ENCODE measurements around the gene STXBP6.

Gene STXBP6

DNA sequence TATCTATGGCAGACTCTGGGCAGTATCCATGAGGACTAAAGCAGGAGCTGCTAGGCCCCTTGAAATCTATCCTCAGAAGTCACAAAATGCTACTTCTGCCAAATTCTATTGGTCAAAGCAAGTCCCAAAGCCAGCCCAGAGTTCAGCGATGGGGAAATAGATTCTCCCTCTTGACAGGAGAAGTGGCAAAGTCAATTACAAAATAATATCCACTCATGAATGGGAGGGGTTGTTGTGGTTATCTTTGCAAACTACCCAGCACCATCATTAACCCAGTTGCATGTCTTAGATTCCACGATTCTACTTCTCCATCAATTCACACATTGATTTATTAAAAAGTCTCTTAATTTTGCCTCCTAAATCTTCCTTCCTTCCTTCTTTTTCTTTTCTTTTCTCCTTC lies 30.7 kb upstream of the STXBP6 start:
- H3K9me3 ChIP-seq (ENCODE audit: control insufficient read depth in 1 of 2, low read length in 2 of 2), result no peaks in the 10 kb centered on the region
- no peak overlapping the region for H3K27ac ChIP-seq (ENCODE audit: low read length)
- no peaks in the 10 kb centered on the region for H3K27me3 ChIP-seq (ENCODE audit: low read depth, low read length)
- H3K4me3 ChIP-seq (ENCODE audit: low read depth in 1 of 2, low read length in 2 of 2), result no peak overlapping the region
- no peaks in the 10 kb centered on the region for H3K4me1 ChIP-seq (ENCODE audit: control insufficient read depth in 1 of 2, insufficient read depth in 2 of 2, low read length in 2 of 2)
- no peaks in the 10 kb centered on the region for H3K36me3 ChIP-seq (ENCODE audit: control insufficient read depth in 1 of 2, insufficient read depth in 2 of 2, low read length in 2 of 2)

DNA sequence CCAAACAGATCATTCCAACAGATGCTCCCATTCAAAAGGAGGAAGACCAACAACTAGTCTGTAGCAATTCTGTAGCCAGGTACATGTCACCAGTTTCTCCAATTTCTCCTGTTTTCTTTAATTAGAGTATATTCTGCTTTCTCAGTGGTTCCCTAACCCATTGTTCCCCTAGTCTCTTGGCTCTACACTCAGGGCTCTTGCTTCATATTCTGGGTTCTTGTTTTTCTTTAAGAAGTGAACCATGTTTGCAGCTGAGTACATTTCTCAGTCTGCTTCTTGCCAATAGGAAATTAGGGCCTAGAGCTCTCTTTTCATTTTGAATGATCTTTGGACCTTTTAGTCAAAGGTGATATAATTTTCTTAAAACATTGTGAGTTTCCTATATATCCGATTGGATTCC lies 29.4 kb upstream of the STXBP6 start:
- Histone ChIP-seq H3K9me3 (ENCODE audit: control insufficient read depth in 1 of 2, low read length in 2 of 2) (no peaks in the 10 kb centered on the region), H3K4me1 (ENCODE audit: control insufficient read depth in 1 of 2, insufficient read depth in 2 of 2, low read length in 2 of 2) (no peaks in the 10 kb centered on the region), H3K36me3 (ENCODE audit: control insufficient read depth in 1 of 2, insufficient read depth in 2 of 2, low read length in 2 of 2) (no peaks in the 10 kb centered on the region), H3K27me3 (ENCODE audit: low read depth, low read length) (no peaks in the 10 kb centered on the region), H3K27ac (ENCODE audit: low read length) (no peak overlapping the region), H3K4me3 (ENCODE audit: low read depth in 1 of 2, low read length in 2 of 2) (no peak overlapping the region)

DNA sequence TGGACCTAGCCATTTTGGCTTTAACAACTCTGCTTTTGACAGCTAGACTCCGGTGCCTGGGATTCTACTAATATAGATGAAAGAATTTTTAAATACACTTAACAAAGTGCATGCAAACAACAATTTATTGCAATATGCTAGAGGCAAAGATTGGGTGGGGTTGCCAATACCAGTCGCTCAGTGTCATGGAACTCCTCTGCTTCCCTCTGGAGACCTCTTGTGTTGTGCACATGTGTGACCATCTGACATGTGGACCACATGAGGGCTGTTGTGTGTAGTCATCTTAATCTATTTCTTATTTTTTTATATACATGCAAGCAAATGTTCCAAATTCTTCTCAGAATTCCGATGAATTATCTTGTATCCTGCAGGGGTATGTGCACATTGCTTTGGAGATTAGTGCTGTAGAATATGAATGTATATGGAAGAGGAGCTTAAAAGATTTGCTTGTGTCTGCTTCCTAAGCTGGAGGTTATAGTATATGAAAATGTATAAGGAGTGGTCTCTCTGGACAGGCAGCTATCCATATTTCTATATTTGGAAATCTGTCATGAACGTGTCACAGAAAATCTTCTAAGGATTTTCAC lies 24.2 kb upstream of the STXBP6 start:
- Histone ChIP-seq H3K27ac (ENCODE audit: low read length) (no peak overlapping the region), H3K27me3 (ENCODE audit: low read depth, low read length) (no peaks in the 10 kb centered on the region), H3K4me1 (ENCODE audit: control insufficient read depth in 1 of 2, insufficient read depth in 2 of 2, low read length in 2 of 2) (no peaks in the 10 kb centered on the region), H3K36me3 (ENCODE audit: control insufficient read depth in 1 of 2, insufficient read depth in 2 of 2, low read length in 2 of 2) (no peaks in the 10 kb centered on the region), H3K4me3 (ENCODE audit: low read depth in 1 of 2, low read length in 2 of 2) (no peak overlapping the region), H3K9me3 (ENCODE audit: control insufficient read depth in 1 of 2, low read length in 2 of 2) (no peaks in the 10 kb centered on the region)

- H3K4me1 ChIP-seq (ENCODE audit: control insufficient read depth in 1 of 2, insufficient read depth in 2 of 2, low read length in 2 of 2), result no peaks in the 10 kb centered on the region
- H3K27ac ChIP-seq (ENCODE audit: low read length), result no peak overlapping the region
- H3K4me3 ChIP-seq (ENCODE audit: low read depth in 1 of 2, low read length in 2 of 2), result no peak overlapping the region
- H3K27me3 ChIP-seq (ENCODE audit: low read depth, low read length), result no peaks in the 10 kb centered on the region
- no peaks in the 10 kb centered on the region for H3K9me3 ChIP-seq (ENCODE audit: control insufficient read depth in 1 of 2, low read length in 2 of 2)
- no peaks in the 10 kb centered on the region for H3K36me3 ChIP-seq (ENCODE audit: control insufficient read depth in 1 of 2, insufficient read depth in 2 of 2, low read length in 2 of 2)
These were observed 19.9 kb upstream of the STXBP6 start for GRCh38 chr14:25069879-25070278.

DNA sequence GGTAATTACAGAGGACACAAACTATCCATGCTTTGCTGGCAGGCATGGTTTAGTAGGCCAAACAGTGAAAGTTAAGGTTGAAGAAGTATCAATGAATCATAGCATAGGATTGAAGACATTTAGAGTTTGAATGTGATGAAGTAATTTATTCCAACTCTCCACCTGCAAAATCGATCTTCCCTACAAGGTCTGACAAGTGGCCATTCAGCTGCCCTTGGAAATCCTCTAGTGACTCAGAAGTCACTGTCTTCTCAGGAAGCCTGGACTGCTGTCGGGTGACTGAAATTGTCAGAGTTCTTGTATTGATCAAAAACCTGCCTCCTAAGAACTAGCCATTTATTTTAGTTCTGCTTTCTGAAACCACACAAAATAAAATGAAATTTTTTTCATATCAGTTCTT lies 17.7 kb upstream of the STXBP6 start:
- Histone ChIP-seq H3K36me3 (ENCODE audit: control insufficient read depth in 1 of 2, insufficient read depth in 2 of 2, low read length in 2 of 2) (no peaks in the 10 kb centered on the region), H3K4me3 (ENCODE audit: low read depth in 1 of 2, low read length in 2 of 2) (no peak overlapping the region), H3K4me1 (ENCODE audit: control insufficient read depth in 1 of 2, insufficient read depth in 2 of 2, low read length in 2 of 2) (no peaks in the 10 kb centered on the region), H3K9me3 (ENCODE audit: control insufficient read depth in 1 of 2, low read length in 2 of 2) (no peaks in the 10 kb centered on the region), H3K27me3 (ENCODE audit: low read depth, low read length) (no peaks in the 10 kb centered on the region), H3K27ac (ENCODE audit: low read length) (no peak overlapping the region)

- Histone ChIP-seq H3K27me3 (ENCODE audit: low read depth, low read length) (no peaks in the 10 kb centered on the region), H3K36me3 (ENCODE audit: control insufficient read depth in 1 of 2, insufficient read depth in 2 of 2, low read length in 2 of 2) (no peaks in the 10 kb centered on the region)
These were observed 12.0 kb upstream of the STXBP6 start for GRCh38 chr14:25062022-25062321.

DNA sequence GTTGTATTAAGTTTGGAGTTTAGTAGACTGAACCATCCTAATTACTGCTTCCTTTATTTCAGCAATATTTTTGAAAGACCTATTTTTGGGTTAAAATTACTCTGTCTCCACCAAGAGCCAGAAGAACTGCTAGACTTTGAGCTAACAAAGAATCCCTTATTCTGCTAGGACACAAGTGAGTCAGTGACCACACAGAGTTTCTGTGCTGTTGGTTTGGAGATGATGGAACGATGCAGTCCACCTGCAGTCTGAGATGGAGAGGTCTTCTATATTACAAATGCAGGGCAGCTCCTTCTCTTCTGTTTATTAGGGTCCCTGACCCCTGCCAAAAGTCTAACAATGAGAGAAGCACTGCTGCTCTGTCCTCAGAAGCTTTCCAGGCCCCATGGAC lies 6.7 kb upstream of the STXBP6 start:
- H3K27ac ChIP-seq (ENCODE audit: low read length), result no peak overlapping the region
- H3K36me3 ChIP-seq (ENCODE audit: control insufficient read depth in 1 of 2, insufficient read depth in 2 of 2, low read length in 2 of 2), result no peaks in the 10 kb centered on the region
- no peaks in the 10 kb centered on the region for H3K27me3 ChIP-seq (ENCODE audit: low read depth, low read length)
- H3K4me3 ChIP-seq (ENCODE audit: low read depth in 1 of 2, low read length in 2 of 2), result no peak overlapping the region
- H3K4me1 ChIP-seq (ENCODE audit: control insufficient read depth in 1 of 2, insufficient read depth in 2 of 2, low read length in 2 of 2), result no peaks in the 10 kb centered on the region
- no peaks in the 10 kb centered on the region for H3K9me3 ChIP-seq (ENCODE audit: control insufficient read depth in 1 of 2, low read length in 2 of 2)

More at GRCh38 chr14:25062022-25062321, 12.0 kb upstream of the STXBP6 start:
- Histone ChIP-seq H3K9me3 (ENCODE audit: control insufficient read depth in 1 of 2, low read length in 2 of 2) (no peaks in the 10 kb centered on the region), H3K27ac (ENCODE audit: low read length) (no peak overlapping the region), H3K4me1 (ENCODE audit: control insufficient read depth in 1 of 2, insufficient read depth in 2 of 2, low read length in 2 of 2) (no peaks in the 10 kb centered on the region), H3K4me3 (ENCODE audit: low read depth in 1 of 2, low read length in 2 of 2) (no peak overlapping the region)

DNA sequence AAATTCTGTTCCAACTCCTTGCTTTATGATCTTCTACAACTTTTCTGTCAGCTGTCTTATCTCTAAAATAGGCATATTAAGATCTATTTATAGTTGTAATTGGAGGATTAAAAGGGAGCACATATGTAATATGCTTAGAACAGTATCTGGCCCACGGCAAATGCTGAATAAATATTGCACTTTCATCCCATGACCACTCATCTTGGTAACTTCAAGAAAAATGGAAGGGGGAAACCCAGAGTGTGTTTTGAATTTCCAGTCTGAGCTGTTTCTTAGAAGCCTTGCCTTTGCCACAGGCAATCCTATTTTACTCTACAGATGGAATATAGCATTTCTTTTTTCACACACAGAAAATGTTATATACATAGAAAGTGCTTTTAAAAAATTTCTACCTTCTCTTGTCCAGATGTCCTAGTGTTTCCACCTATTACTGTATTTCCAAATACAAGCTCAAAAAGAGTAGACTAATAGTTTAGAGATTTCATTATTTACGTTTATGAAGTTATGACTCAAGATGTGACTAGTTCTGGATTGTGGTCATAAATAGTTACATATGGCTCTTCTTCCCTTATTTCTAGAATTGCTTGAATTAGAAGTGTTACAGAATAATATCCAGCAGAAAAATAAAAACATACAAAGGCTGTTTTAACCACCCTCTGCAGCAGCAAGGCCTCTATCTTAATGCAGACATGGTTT lies 6.2 kb upstream of the STXBP6 start:
- no peaks in the 10 kb centered on the region for H3K4me1 ChIP-seq (ENCODE audit: control insufficient read depth in 1 of 2, insufficient read depth in 2 of 2, low read length in 2 of 2)
- H3K27ac ChIP-seq (ENCODE audit: low read length), result no peak overlapping the region
- H3K4me3 ChIP-seq (ENCODE audit: low read depth in 1 of 2, low read length in 2 of 2), result no peak overlapping the region
- H3K36me3 ChIP-seq (ENCODE audit: control insufficient read depth in 1 of 2, insufficient read depth in 2 of 2, low read length in 2 of 2), result no peaks in the 10 kb centered on the region
- H3K27me3 ChIP-seq (ENCODE audit: low read depth, low read length), result no peaks in the 10 kb centered on the region
- no peaks in the 10 kb centered on the region for H3K9me3 ChIP-seq (ENCODE audit: control insufficient read depth in 1 of 2, low read length in 2 of 2)

- Histone ChIP-seq H3K4me1 (ENCODE audit: control insufficient read depth in 1 of 2, insufficient read depth in 2 of 2, low read length in 2 of 2) (peaks cover 4% of the 10 kb centered on the region in 2 donors), H3K27me3 (ENCODE audit: low read depth, low read length) (no peaks in the 10 kb centered on the region), H3K4me3 (ENCODE audit: low read depth in 1 of 2, low read length in 2 of 2) (no peak overlapping the region), H3K36me3 (ENCODE audit: control insufficient read depth in 1 of 2, insufficient read depth in 2 of 2, low read length in 2 of 2) (no peaks in the 10 kb centered on the region), H3K9me3 (ENCODE audit: control insufficient read depth in 1 of 2, low read length in 2 of 2) (no peaks in the 10 kb centered on the region), H3K27ac (ENCODE audit: low read length) (no peak overlapping the region)
These were observed 5.1 kb upstream of the STXBP6 start for GRCh38 chr14:25055005-25055404.

DNA sequence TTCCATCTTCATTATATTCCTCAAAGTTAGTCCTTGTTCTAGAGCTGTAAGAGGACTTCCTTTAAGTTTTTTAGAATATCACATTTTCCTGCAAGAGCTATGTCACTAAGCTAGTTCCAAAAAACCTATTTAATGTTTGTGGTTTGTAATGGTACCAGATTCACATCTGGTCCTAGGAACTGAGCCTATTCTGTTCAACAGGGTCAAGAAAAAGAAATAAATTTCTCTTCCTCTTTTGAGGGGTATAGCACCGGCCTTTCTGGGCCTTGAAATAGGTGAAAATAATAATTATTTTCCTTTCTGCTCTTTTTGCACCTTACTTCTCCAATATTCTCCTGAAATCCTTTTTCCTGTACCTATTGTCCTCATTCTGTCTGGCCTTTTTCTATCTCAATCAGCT lies 3.6 kb upstream of the STXBP6 start:
- H3K27ac ChIP-seq (ENCODE audit: low read length), result no peak overlapping the region
- no peaks in the 10 kb centered on the region for H3K27me3 ChIP-seq (ENCODE audit: low read depth, low read length)
- no peaks in the 10 kb centered on the region for H3K36me3 ChIP-seq (ENCODE audit: control insufficient read depth in 1 of 2, insufficient read depth in 2 of 2, low read length in 2 of 2)
- H3K9me3 ChIP-seq (ENCODE audit: control insufficient read depth in 1 of 2, low read length in 2 of 2), result no peaks in the 10 kb centered on the region
- no peak overlapping the region for H3K4me3 ChIP-seq (ENCODE audit: low read depth in 1 of 2, low read length in 2 of 2)
- H3K4me1 ChIP-seq (ENCODE audit: control insufficient read depth in 1 of 2, insufficient read depth in 2 of 2, low read length in 2 of 2), result peaks cover 4 to 5% of the 10 kb centered on the region in 2 donors

- Histone ChIP-seq H3K27ac (ENCODE audit: low read length) (no peak overlapping the region), H3K36me3 (ENCODE audit: control insufficient read depth in 1 of 2, insufficient read depth in 2 of 2, low read length in 2 of 2) (no peaks in the 10 kb centered on the region), H3K27me3 (ENCODE audit: low read depth, low read length) (no peaks in the 10 kb centered on the region), H3K9me3 (ENCODE audit: control insufficient read depth in 1 of 2, low read length in 2 of 2) (no peaks in the 10 kb centered on the region), H3K4me1 (ENCODE audit: control insufficient read depth in 1 of 2, insufficient read depth in 2 of 2, low read length in 2 of 2) (peaks cover 4 to 11% of the 10 kb centered on the region in 2 donors), H3K4me3 (ENCODE audit: low read depth in 1 of 2, low read length in 2 of 2) (no peak overlapping the region)
These were observed 3.0 kb upstream of the STXBP6 start for GRCh38 chr14:25052921-25053320.

GRCh38 chr14:25052385-25052784 lies 2.4 kb upstream of the STXBP6 start:
- Histone ChIP-seq H3K9me3 (ENCODE audit: control insufficient read depth in 1 of 2, low read length in 2 of 2) (no peaks in the 10 kb centered on the region), H3K27me3 (ENCODE audit: low read depth, low read length) (no peaks in the 10 kb centered on the region), H3K27ac (ENCODE audit: low read length) (no peak overlapping the region), H3K4me3 (ENCODE audit: low read depth in 1 of 2, low read length in 2 of 2) (no peak overlapping the region), H3K4me1 (ENCODE audit: control insufficient read depth in 1 of 2, insufficient read depth in 2 of 2, low read length in 2 of 2) (peaks cover 4 to 14% of the 10 kb centered on the region in 2 donors), H3K36me3 (ENCODE audit: control insufficient read depth in 1 of 2, insufficient read depth in 2 of 2, low read length in 2 of 2) (no peaks in the 10 kb centered on the region)

All from muscle layer of duodenum (tissue), 2 donors.